GM18519 (cell line): Measurements from ENCODE around the gene ZBED1.
"Not testable (repeated sequence)": the region's sequence is repeated elsewhere in the genome, so short reads cannot be mapped to it uniquely, and the experiment has no call there.

ENCODE experiments used
- ATAC-seq: cut with Tn5 transposase; IDR thresholded peaks from one replicate; pipeline ENCODE4 v1.9.1; 2021; ENCODE audit warnings: mild to moderate bottlenecking, moderate library complexity; ENCODE audit not compliant: unreplicated experiment, low FRiP score

ZBED1 gene

DNA sequence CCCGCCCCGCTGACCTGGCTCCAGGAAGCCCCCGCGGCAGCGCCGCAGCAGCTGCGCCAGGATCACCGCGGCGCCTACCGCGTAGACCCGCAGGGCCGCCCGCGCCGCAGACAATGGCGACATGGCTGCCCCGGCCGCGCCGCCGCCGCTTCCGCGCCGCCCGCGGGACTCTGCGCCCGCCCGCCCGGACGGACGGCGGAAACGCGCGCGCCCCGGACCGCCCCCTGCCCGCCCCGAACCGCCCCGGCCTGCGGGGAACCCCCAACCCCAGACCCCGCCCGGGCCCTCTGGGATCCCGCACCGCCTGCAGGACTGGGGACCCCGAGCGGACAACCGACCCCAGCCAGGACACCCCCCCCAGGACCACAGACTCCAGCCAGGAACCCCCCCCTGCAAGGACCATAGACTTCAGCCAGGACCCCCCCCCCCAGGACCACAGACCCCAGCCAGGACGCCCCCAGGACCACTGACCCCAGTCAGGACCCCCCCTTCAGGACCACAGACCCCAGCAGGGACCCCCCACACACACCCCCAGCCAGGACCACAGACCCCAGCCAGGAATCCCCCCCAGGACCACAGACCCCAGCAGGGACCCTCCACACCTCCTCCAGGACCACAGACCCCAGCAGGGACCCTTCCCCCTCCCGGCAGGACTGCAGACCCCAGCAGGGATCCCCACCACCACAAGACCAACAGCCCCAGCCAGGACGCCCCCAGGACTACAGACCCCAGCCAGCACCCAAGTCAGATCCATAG is at the start of gene ZBED1, which contains the start of gene DHRSX:
Gene ZBED1 (minus strand): TSS at position 174 of the 756 bp plus-strand sequence. CDS start 10,257 bp downstream, outside the sequence.
Gene DHRSX (minus strand): TSS at position 174 of the 756 bp plus-strand sequence. CDS start 51 bp downstream, at position 123.
- no peak for ATAC-seq

DNA sequence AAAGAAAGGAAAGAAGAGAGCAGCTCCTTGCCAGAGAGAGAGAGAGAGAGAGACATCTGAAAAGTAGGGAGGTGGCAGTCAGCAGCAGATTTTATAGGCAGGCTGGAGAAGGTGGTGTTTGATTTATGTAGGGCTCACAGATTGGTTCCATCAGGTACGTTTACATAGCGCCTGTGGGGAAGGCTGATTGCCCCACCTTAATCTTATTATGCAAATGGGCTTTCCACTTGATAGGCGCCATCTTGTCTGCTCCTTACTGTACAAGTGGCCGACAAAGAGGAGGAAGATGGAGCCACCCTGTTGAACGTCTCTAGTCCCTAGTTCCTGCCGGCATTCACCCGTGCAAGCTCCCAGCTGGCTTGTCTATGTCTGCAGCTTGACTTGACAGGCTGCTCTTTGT is 49.1 kb upstream of the ZBED1 start:
- ATAC-seq, result no peak

DNA sequence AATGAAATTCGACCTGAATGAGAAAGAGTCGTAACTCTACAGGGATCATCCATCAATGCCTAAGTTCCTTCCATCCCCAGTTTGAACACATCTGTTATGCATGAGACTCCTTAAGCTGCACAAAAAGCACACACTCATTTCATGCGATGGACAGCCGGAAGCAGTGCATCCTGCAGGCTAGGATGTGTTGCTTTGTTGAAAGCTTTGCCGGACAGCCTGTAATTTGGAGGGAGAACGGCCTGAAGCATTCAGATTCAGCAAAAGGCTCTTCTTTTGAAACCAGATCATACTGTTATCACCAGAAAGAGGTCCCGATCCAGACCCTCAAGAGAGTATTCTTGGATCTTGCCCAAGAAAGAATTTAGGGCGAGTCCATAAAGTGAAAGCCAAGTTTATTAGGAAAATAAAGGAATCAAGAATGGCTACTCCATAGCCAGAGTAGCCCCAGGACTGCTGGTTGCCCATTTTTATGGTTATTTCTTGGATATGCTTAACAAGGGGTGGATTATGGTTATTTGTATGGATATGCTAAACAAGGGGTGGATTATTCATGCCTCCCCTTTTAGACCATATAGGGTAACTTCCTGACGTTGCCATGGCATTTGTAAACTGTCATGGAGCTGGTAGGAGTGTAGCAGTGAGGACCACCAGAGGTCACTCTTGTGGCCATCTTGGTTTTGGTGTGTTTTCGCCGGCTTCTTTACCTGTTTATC is 48.1 kb upstream of the ZBED1 start:
- ATAC-seq, result no peak

DNA sequence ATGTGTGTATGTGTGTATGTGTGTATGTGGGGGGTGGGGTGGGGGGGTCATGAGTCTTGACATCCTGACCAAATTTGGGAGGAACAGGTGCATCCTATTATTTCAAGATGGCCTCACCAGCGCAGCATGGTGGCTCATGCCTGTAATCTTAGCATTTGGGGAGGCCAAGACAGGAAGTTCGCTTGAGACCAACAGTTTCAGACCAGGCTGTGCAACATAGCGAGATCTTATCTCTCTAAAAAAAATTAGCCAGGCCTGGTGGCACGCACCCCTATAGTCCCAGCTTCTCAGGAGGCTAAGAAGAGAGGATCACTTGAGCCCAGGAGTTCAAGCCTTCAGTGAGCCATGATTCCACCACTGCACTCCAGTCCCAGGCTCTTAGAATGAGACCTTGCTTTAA is 47.0 kb upstream of the ZBED1 start:
- no peak for ATAC-seq

DNA sequence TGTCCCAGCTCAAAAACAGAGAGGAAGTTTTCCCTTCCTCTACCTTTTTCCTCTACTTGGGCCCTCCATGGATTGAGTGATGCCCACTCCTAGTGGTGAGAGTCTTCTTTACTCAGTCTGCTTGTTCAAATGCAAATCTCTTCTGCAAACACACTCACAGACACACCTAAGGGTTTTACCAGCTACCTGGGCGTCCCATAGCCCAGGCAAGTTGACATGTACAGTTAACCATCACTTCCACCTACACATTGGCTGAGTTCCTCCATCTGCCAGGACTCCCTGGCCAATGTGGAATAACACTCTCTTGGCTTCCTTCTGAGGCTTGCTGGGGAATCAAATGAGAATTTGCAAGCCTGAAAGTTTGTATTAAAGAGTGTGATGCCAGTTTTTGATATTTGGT is 45.7 kb upstream of the ZBED1 start:
- ATAC-seq, result no peak

DNA sequence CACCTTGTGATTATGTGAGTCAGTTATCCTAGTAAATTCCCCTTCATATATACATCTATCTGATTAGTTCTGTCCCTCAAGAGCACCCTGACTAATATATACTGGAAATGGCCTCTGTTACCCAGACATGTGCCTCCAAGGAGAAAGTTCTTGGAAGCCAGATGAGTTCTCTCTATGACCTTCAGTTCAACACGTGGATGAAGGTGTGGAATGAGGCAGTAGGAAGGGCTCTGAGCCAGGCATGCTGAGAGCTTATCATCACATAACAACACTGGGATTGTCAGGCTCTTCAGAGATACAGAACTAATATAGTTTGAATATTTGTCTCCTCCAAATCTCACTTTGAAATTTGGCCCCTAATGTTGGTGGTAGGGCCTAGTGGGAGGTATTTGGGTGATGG is 44.4 kb upstream of the ZBED1 start:
- no peak for ATAC-seq

DNA sequence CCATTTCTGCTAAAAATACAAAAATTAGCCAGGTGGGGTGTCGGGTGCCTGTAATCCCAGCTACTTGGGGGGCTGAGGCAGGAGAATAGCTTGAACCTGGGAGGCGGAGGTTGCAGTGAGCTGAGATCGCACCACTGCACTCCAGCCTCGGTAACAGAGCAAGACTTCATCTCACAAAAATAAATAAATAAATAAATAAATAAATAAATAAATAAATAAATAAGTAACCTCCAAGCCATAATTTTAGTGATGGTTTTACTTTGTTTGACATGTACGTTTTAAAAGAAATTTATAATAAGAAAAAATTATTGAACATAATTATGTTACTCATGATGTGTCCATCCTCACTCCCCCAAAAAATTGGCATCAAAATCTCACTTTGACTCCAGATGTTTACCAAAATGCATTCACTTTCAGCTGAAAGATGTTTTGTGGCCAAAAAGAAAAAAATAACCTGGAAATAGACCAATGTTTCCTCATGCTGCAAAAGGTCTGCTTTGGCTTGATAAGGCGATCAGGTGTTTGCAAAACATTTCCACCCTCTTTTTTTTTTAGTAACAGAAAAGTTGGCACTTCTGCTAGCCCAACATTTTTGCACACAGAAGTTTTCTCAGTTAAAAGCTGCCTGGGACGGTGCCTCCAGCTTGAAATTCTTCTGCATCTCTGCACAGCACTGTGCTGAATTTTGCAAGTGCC is 42.2 kb upstream of the ZBED1 start:
- no peak for ATAC-seq

DNA sequence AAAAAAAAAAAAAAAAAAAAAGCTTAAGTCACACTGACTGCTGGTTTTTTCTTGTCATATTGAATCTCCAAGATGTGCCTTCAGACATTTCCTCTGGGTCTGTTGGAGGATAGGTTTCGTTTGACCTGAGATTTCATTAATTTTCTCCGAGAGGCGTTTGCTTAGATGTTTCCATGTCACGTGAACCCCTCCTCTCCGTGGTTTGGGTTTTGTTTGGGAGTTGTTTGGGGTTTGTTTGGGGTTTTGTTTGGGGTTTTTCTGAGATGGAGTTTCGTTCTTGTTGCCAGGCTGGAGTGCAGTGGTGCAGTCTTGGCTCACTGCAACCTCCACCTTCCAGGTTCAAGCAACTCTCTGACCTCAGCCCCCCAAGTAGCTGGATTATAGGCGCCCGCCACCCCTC is 40.8 kb upstream of the ZBED1 start:
- ATAC-seq, result no peak

DNA sequence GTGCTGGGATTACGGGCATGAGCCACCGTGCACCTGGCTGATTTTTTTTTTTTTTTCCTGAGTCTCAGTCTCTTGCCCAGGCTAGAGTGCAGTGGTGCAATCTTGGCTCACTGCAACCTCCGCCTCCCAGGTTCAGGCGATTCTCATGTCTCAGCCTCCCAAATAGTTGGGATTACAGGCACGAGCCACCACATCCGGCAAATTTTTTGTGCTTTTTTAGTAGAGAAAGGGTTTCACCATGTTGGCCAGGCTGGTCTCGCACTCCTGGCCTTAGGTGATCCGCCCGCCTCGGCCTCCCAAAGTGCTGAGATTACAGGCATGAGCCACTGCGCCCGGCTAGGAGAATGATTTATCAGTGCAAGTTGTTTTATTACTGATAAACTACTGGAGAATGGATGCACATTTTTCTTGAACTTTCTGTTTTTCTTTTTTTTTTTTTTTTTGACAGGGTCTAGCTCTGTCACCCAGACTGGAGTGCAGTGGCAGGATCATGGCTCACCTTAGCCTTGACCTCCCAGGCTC is 39.7 kb upstream of the ZBED1 start:
- no peak for ATAC-seq

DNA sequence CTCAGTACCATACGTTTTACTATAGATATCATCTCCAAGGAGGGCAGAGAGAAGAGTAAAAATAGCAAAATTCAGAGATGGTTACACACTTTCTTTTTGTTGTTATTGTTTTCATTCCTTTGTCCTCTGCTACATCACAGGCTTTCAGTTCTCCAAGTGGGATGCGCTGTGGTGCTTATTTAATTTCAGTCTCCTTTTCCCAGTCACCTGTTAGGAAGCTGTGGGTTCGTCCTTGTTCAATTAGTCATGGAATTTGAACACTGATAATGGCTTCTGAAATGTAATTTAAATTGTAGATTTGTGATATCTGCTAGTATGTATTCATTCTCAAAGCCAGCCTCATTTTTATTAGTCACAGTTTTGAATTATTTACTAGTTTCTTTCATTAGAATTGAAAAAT is 38.8 kb upstream of the ZBED1 start:
- no peak for ATAC-seq

DNA sequence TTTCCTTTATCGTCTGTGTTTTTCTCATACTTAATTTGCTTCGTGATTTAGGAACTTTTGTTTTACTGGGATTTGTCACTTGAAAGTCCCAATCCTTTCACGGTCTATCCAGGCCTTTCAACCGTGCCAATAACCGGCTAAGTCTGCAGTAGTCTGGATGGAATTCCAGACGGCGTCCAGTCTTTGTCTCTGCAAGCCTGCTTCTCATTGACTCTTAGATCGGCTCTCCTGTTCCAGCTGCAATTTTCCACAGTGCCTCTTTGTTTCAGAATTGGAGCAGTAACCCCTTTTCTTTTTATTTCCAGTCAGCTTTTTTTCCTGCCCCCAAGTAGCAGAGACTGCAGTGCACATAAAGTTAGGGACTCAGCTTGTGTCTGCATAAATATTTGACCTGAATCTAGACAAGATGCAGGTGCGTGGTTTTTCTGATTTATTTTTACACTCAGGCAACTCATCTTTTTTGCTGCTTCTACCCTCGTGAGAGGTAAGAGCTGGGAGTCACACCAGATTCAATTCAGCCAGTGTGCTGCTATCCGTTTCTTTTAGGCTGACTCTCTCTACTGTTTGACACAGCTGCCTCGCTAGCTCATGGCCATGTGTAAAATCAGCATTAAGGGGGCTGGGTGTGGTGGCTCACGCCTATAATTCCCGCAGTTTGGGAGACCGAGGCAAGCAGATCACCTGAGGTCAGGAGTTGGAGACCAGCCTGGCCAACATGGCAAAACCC is 37.4 kb upstream of the ZBED1 start:
- ATAC-seq, result no peak

DNA sequence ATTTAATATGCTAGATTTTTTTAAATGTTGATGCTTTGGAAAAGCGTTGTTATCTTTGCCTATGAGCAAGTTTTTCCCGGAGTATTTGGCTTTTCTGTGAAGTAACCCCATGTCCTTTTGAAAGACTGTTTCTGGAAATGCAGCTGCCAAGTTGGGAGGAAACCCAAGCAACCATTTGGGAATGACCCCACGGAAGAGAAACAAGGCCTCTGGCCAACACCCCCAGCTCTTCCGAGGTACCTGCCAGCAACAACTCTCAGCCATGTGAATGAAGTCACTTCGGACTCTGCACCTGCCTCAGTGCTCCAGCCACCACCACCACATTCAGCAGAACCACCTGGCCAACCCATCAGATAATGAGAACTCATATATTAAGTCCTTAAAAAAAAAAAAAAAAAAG is 36.2 kb upstream of the ZBED1 start:
- no peak for ATAC-seq

DNA sequence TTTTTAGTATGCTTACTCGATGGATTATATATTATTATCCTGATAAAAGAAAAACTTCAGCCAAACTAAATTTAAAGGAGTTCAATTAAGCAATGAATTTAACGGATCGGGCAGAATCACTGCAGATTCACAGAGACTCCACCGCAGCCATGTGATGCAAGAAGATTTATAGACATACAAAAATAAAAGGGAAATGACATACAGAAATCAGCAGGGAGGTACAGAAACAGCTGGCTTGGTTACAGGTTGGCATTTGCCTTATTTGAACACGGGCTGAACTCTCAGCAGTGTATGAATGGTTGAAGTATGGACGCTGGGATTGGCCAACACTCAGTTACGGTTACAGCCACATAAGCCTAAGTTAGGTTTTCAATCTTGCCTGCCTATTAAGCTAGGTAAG is 35.4 kb upstream of the ZBED1 start:
- no peak for ATAC-seq

DNA sequence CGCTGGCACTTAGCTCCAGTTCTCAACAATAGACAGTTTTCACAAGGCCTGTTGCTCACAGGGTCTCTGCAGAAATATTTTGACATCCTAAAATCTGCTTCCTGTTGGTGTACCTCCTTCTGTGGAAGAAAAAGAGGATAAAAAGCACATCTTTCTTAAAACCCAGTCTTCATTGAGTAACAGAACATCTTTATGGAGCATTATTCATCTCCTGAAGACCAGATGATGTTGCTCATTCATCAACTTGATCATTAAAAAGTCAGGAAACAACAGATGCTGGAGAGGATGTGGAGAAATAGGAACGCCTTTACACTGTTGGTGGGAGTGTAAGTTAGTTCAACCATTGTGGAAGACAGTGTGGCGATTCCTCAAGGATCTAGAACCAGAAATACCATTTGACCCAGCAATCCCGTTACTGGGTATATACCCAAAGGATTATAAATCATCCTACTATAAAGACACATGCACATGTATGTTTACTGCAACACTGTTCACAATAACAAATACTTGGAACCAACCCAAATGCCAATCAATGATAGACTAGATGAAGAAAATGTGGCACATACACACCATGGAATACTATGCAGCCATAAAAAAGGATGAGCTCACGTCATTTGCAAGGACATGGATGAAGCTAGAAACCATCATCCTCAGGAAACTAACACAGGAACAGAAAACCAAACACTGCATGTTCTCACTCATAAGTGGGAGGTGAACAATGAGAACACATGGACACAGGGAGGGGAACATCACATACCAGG is 33.7 kb upstream of the ZBED1 start:
- not testable (repeated sequence) for ATAC-seq

DNA sequence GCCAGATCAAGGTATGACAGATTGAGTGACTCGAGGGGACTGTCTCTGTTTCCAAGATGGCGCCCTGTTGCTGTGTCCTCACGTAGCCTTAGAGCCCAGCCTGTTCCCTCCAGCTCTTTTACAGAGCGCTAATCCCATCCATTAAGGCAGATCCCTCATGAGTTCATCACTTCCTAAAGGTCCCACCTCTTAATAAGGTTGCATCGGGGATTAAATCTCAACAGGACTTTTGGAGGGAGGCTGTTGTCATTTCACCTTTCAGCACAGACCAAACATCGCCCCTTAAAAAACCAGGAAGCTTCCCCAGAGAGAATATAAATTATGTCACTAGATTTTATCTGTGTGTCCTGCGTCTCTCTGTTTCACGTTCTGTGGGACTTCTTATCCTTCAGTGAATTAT is 32.6 kb upstream of the ZBED1 start:
- no peak for ATAC-seq

DNA sequence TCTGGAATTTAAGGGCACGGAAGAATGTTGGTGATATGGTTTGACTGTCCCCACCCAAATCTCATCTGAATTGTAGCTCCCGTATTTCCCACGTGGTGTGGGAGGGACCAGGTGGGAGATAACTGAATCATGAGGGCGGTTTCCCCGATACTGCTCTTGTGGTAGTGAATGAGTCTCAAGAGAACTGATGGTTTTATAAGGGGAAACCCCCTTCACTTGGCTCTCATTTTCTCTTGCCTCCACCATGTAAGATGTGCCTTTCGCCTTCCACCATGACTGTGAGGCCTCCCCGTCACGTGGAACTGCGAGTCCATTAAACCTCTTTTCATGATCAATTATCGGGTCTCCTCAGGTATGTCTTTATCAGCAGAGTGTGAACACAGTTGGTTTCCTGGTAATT is 25.6 kb upstream of the ZBED1 start:
- ATAC-seq, result no peak

DNA sequence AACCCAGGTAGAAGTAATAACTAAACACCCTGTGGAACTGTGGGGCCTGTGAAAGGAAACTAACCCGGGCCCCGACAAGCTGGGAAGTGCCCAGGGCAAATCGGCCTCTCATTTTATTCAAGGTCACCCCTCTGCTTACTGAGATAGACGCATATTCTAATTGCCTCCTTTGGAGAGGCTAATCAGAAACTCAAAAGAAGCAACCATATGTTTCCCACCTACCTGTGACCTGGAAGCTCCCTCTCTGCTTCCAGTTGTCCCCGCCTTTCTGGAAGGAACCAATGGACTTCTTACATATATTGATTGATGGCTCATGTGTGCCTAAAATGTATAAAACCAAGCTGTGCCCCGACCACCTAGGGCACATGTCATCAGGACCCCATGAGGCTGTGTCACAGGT is 23.1 kb upstream of the ZBED1 start:
- ATAC-seq, result no peak

DNA sequence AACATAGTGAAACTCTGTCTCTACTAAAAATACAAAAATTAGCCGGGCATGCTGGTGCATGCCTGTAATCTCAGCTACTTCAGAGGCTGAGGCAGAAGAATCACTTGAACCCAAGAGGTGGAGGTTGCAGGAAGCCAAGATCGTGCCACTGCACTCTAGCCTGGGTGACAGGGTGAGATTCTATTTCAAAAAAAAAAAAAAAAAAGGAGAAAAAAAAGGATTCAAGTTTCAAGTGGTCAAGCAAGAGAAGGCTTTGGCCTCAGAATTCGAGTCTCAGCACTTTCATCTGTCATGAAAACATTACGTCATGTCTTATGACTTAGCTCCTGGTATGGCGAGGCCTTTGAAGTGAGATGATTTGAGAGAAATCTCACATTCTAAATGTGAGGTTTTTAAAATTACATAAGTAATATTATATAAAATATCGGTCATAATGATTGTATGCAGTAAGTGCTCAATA is 21.2 kb upstream of the ZBED1 start:
- no peak for ATAC-seq

DNA sequence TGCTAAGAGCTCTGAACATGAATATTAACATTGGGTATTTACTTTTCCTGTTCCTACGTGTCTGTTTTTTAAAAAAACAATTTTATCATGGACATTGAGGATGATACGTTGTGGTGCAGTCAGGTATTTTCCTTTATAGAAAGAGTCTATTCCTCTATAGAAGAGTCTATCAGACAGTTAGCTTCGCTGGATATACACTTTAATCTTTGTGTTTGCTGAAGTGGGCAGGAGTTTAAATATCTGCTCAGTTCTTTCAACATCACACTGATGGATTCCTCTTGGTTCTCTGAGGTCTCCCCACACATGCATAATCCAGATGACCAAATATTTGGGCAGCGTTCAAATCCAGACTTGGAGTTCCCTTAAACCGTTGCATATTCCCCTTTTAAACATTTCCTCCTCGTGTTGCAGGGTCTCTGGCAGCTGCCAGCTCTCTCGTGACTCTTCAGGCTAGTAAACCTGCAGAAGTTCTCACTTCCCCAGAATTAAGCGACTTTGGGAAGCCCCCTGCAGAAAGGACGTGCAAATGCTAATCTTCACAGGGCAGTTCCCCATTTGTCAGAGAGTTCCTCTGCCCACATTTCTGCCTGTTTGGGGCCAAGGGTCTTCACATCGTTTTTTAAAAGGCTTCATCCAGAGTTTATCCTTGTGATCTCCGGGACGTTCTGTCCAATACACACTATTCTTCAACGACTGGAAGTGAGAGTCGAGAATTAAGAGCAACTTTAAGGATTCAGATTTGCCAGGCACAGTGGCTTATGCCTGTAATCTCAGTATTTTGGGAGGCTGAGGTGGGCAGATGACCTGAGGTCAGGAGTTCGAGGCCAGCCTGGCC is 20.5 kb upstream of the ZBED1 start:
- peak; percentile 85 for ATAC-seq
